GM12878 (cell line): ENCODE results near the gene TOE1. TPM values are rescaled to one million over a fixed set of nuclear protein-coding genes. Genes with fewer than 3 reads are reported as not detected.

Experiments used
- ATAC-seq: fragments of 200-7000 bp; cut with Tn5 transposase; 3 replicates; pipeline ENCODE4 v1.9.1; 2020; ENCODE audit warnings: mild to moderate bottlenecking, moderate library complexity
- BruUV-seq: library from RNA; stranded (reverse); fragments of 400-500 nt; replicated peaks from 2 replicates; lab custom pipeline; 2021; lab: Mats Ljungman, UMichigan
- CTCF ChIA-PET: fragments of 300-600 bp; sonication (Branson Sonifier 250); formaldehyde crosslinking; extraction: SDS; loops from one replicate; lab custom pipeline; 2021; ENCODE audit warnings: inconsistent platforms; lab: Yijun Ruan, JAX
- POLR2A ChIA-PET: fragments of 350-600 bp; formaldehyde crosslinking; extraction: SDS; loops from one replicate; lab custom pipeline; 2021; ENCODE audit warnings: inconsistent platforms; lab: Charles Lee
- RAD21 ChIA-PET: fragments of 300-600 bp; sonication (Branson Sonifier 250); formaldehyde crosslinking; loops from one replicate; lab custom pipeline; 2023; ENCODE audit warnings: antibody characterized with exemption; ENCODE audit not compliant: unreplicated experiment; lab: Charles Lee
- SMC1A ChIA-PET: fragments of 300-600 bp; sonication (Branson Sonifier 250); formaldehyde crosslinking; loops from one replicate; lab custom pipeline; 2023; ENCODE audit not compliant: unreplicated experiment, uncharacterized antibody; lab: Charles Lee
- DNase-seq: peaks from one replicate; pipeline ENCODE4 v3.0.0-alpha.2; 2011; ENCODE audit warnings: low read depth, low spot score
- FAIRE-seq: peaks from 3 replicates; lab custom pipeline; 2011; peaks lifted over from hg19 to GRCh38; lab: Jason Lieb, UNC
- H2AFZ ChIP-seq: 2 replicates; pipeline ENCODE4 v1.6.0; 2011; ENCODE audit warnings: low read depth, low read length, control low read depth; ENCODE audit not compliant: control insufficient read depth
- H3K27ac ChIP-seq: 2 replicates; pipeline ENCODE4 v1.5.1; 2011; ENCODE audit warnings: control low read depth; ENCODE audit not compliant: control insufficient read depth, insufficient read depth
- H3K27me3 ChIP-seq, 2 experiments: replicated peaks in 1 of 2; 2 replicates each; pipeline versions ENCODE4 v1.6.0 to v1.6.1; 2011; ENCODE audit warnings: low read length in 1 of 2; ENCODE audit not compliant: control insufficient read depth in 2 of 2, insufficient read depth in 2 of 2
- H3K36me3 ChIP-seq, 2 experiments: 2 replicates each; pipeline ENCODE4 v1.5.1; 2011; ENCODE audit warnings: low read length in 1 of 2; ENCODE audit not compliant: control insufficient read depth in 2 of 2, insufficient read depth in 2 of 2
- H3K4me1 ChIP-seq: 2 replicates; pipeline ENCODE4 v1.6.1; 2011; ENCODE audit warnings: mild to moderate bottlenecking, low read length, moderate library complexity, mixed read lengths; ENCODE audit not compliant: control insufficient read depth, insufficient read depth
- H3K4me2 ChIP-seq: 2 replicates; pipeline ENCODE4 v1.6.0; 2011; ENCODE audit warnings: control low read depth; ENCODE audit not compliant: control insufficient read depth, insufficient read depth
- H3K4me3 ChIP-seq: fragments of 200-600 bp; sonication (generic); 2 replicates; pipeline ENCODE4 v1.5.1; 2016
- H3K79me2 ChIP-seq: 2 replicates; pipeline ENCODE4 v1.6.0; 2011; ENCODE audit warnings: low read length; ENCODE audit not compliant: control insufficient read depth, insufficient read depth
- H3K9ac ChIP-seq: 2 replicates; pipeline ENCODE4 v1.8.0; 2011; ENCODE audit warnings: low read length, control low read depth, mixed read lengths; ENCODE audit not compliant: control insufficient read depth, insufficient read depth
- H3K9me3 ChIP-seq: replicated peaks from 3 replicates; pipeline ENCODE4 v1.5.1; 2011; ENCODE audit warnings: mild to moderate bottlenecking, low read length; ENCODE audit not compliant: control insufficient read depth, insufficient read depth
- H4K20me1 ChIP-seq: 2 replicates; pipeline ENCODE4 v1.6.0; 2011; ENCODE audit not compliant: control insufficient read depth, insufficient read depth
- ATF2 ChIP-seq: IDR thresholded peaks from 2 replicates; pipeline ENCODE4 v1.6.1; 2012; ENCODE audit warnings: low read length, inconsistent platforms
- CREB1 ChIP-seq: IDR thresholded peaks from 2 replicates; pipeline ENCODE4 v1.6.1; 2012; ENCODE audit warnings: low read depth, mild to moderate bottlenecking, inconsistent platforms
- CREM ChIP-seq: IDR thresholded peaks from 2 replicates; pipeline ENCODE4 v1.6.1; 2014; ENCODE audit warnings: antibody characterized with exemption, low read depth
- CTCF ChIP-seq, 3 experiments: IDR thresholded peaks in 2 of 3; conservative IDR thresholded peaks in 1 of 3; 2 replicates each; pipeline ENCODE4 v1.5.1; 2011; ENCODE audit warnings: low read depth in 3 of 3, low read length in 3 of 3, mild to moderate bottlenecking in 3 of 3, control low read depth in 2 of 3, moderate library complexity in 2 of 3, inconsistent platforms in 1 of 3, mixed read lengths in 1 of 3; ENCODE audit not compliant: control insufficient read depth in 2 of 3, insufficient read depth in 1 of 3; ENCODE audit errors: extremely low read depth in 1 of 3
- EZH2 ChIP-seq: IDR thresholded peaks from 2 replicates; pipeline ENCODE4 v1.6.1; 2012; ENCODE audit warnings: low read depth, mild to moderate bottlenecking, control low read depth, inconsistent platforms, low read length, borderline replicate concordance; ENCODE audit not compliant: control insufficient read depth
- GABPA ChIP-seq: IDR thresholded peaks from 2 replicates; pipeline ENCODE4 v1.6.1; 2014; ENCODE audit warnings: antibody characterized with exemption, low read depth, mild to moderate bottlenecking, inconsistent platforms
- KLF5 ChIP-seq: fragments of 450-650 bp; IDR thresholded peaks from 2 replicates; pipeline ENCODE4 v1.6.1; 2014; ENCODE audit warnings: mild to moderate bottlenecking; ENCODE audit not compliant: partially characterized antibody
- LARP7 ChIP-seq: fragments of 450-650 bp; IDR thresholded peaks from 2 replicates; pipeline ENCODE4 v1.6.1; 2017; ENCODE audit warnings: mild to moderate bottlenecking
- MEF2A ChIP-seq: IDR thresholded peaks from 2 replicates; pipeline ENCODE4 v1.6.1; 2011; ENCODE audit warnings: low read depth, mild to moderate bottlenecking, low read length, moderate library complexity; ENCODE audit not compliant: insufficient read depth
- RAD21 ChIP-seq: IDR thresholded peaks from 2 replicates; pipeline ENCODE4 v1.6.1; 2011; ENCODE audit warnings: mild to moderate bottlenecking, low read depth, low read length, moderate library complexity; ENCODE audit not compliant: insufficient read depth
- RUNX3 ChIP-seq: IDR thresholded peaks from 2 replicates; pipeline ENCODE4 v1.6.1; 2012; ENCODE audit warnings: low read length, inconsistent platforms
- SKIL ChIP-seq: fragments of 450-650 bp; IDR thresholded peaks from 2 replicates; pipeline ENCODE4 v1.6.1; 2017; ENCODE audit warnings: mild to moderate bottlenecking, low read depth, inconsistent platforms; ENCODE audit not compliant: poor library complexity, severe bottlenecking
- SMAD5 ChIP-seq: IDR thresholded peaks from 2 replicates; pipeline ENCODE4 v1.6.1; 2016; ENCODE audit warnings: antibody characterized with exemption, low read depth
- YBX1 ChIP-seq: fragments of 450-650 bp; IDR thresholded peaks from 2 replicates; pipeline ENCODE4 v1.6.1; 2016; ENCODE audit warnings: antibody characterized with exemption
- YY1 ChIP-seq: IDR thresholded peaks from 2 replicates; pipeline ENCODE4 v1.6.1; 2011; ENCODE audit warnings: low read depth, mild to moderate bottlenecking, low read length
- ZNF384 ChIP-seq: IDR thresholded peaks from 2 replicates; pipeline ENCODE4 v1.6.1; 2012; ENCODE audit warnings: low read depth, mild to moderate bottlenecking, low read length, improper control_type of control experiment, borderline replicate concordance
- WGBS: methylation state at CpG from one replicate; pipeline ENCODE4 v1.1.6; 2016; ENCODE audit warnings: low lambda C conversion rate; ENCODE audit not compliant: insufficient replicate concordance, insufficient coverage; ENCODE audit errors: missing lambda C conversion rate; 5-methylcytosine and 5-hydroxymethylcytosine counted together
- in situ Hi-C: fragments of 300-500 bp; cut with MboI; formaldehyde crosslinking; loops from 9 replicates; pipeline ENCODE4 v1.14.3; 2018; ENCODE audit warnings: mixed read lengths
- intact Hi-C: fragments of 100-400 bp; cut with micrococcal nuclease; formaldehyde crosslinking; loops from one replicate; pipeline ENCODE4 v1.14.2; 2022; ENCODE audit not compliant: unreplicated experiment
- polyA plus RNA-seq, 11 experiments: library from polyadenylated mRNA; depleted of rRNA in 4 of 11; unstranded in 6 of 11; stranded (reverse) in 5 of 11; fragments of >200 nt; fragmentation: Nextera tagmentation in 4 of 11; fragmentation: Illumina TruSeq in 1 of 11; extraction: Ambion mirVana in 4 of 11; extraction: Trizol in 1 of 11; gene quantifications; 1 replicate in 1 of 11; 2 replicates in 10 of 11; pipeline versions ENCODE4 v1.2.1 to v1.2.3, GENCODE V29; 2011 to 2016; ENCODE audit warnings: inconsistent platforms in 2 of 11, missing spikeins in 2 of 11, low read depth in 1 of 11
- total RNA-seq, 4 experiments: library from RNA; depleted of rRNA in 3 of 4; stranded (reverse); fragments of >200 nt in 3 of 4; fragmentation: Illumina TruSeq in 1 of 4; extraction: Trizol in 1 of 4; gene quantifications; 2 replicates each; pipeline versions ENCODE4 v1.2.1 to v1.2.3, GENCODE V29; 2013 to 2021

TOE1 gene
- total and polyA plus RNA-seq, 10 of the 15 experiments (the other 5 are each of a cell fraction or from before 2014, with no cell fraction given), result 22.7 to 38.0 (median 33.3) TPM

GRCh38 chr1:45359882-45360513 is 20.0 kb downstream of the TOE1 start:
- POLR2A ChIA-PET, result interaction anchor here (0.6 to 4.8 kb wide), 3 partner anchors 34 to 132 kb away, joined by 3 to 31 read pairs (median 7); partner anchors contain the start of gene TESK2
- TF ChIP-seq SMAD5 (no peak), YY1 (peak; percentile 21; the same call in 1 of the 2 replicates), EZH2 (no peak), SKIL (peak; percentile 50), LARP7 (no peak), RUNX3 (peak; percentile 12; the same call in 1 of the 2 replicates), CREB1 (no peak), KLF5 (no peak), ATF2 (no peak), YBX1 (no peak), MEF2A (0 out of 2 replicates have a peak, but pooled peaks have one; percentile 40), CTCF (IDR thresholded peaks at IDR 0.05 in 2 of 3, conservative IDR thresholded peaks at IDR 0.05 in 1 of 3; ENCODE audit: control insufficient read depth in 2 of 3, extremely low read depth in 1 of 3, insufficient read depth in 1 of 3, low read depth in 3 of 3, low read length in 3 of 3) (peak; percentile 49 to 78 (median 59); a peak in 5 of 6 replicates), GABPA (no peak), ZNF384 (0 out of 2 replicates have a peak, but pooled peaks have one; percentile 12), RAD21 (peak; percentile 97), CREM (no peak)

More at GRCh38 chr1:45359882-45360513, 20.0 kb downstream of the TOE1 start:
- Histone ChIP-seq H3K79me2 (no peaks in the 10 kb centered on the region), H2AFZ (peak overlapping the region; percentile 54; the same call in 1 of the 2 replicates), H3K27ac (no peak overlapping the region), H3K4me3 (no peak overlapping the region), H3K4me1 (peaks cover 9% of the 10 kb centered on the region), H3K9ac (no peak overlapping the region), H3K27me3 (no peaks in the 10 kb centered on the region), H4K20me1 (no peaks in the 10 kb centered on the region), H3K9me3 (no peaks in the 10 kb centered on the region), H3K36me3 (peaks cover 0 to 3% of the 10 kb centered on the region in 2 experiments; a peak in 1 of 4 replicates), H3K4me2 (0 out of 2 replicates have a peak overlapping the region, but pooled peaks have one; percentile 3)
- no TSS peak for BruUV-seq
- in situ Hi-C loops, result loop anchor here (5.0 to 10.0 kb wide), 2 partner anchors 132 to 205 kb away; partner anchors contain the start of gene TESK2
- ChIA-PET RAD21 (interaction anchor here (0.6 to 13.5 kb wide), 16 partner anchors 14 to 349 kb away, joined by 3 to 319 read pairs (median 4); partner anchors contain the start of genes CCDC163, HECTD3, MMACHC and MUTYH), CTCF (interaction anchor here (0.6 to 11.7 kb wide), 31 partner anchors 9 to 346 kb away, joined by 3 to 508 read pairs (median 4); partner anchors contain the start of genes AKR1A1, CCDC163, MMACHC and MUTYH), SMC1A (interaction anchor here (0.9 to 11.6 kb wide), 19 partner anchors 11 to 446 kb away, joined by 3 to 369 read pairs (median 6); partner anchors contain the start of genes CCDC163, MMACHC, MUTYH and TESK2)
- 23% methylated on average over 7 of the region's 7 CpGs for WGBS
- intact Hi-C loops, result loop anchor here (1.0 to 5.0 kb wide), 2 partner anchors 133 to 212 kb away; no protein-coding TSS in a partner anchor
- FAIRE-seq (no peak), ATAC-seq (peak; percentile 81), DNase-seq (no peak)
